ENCODE results near the gene CDRT4.
A peak's percentile ranks its signal among the peaks of the same experiment; 100 is the strongest.

CDRT4 gene

DNA sequence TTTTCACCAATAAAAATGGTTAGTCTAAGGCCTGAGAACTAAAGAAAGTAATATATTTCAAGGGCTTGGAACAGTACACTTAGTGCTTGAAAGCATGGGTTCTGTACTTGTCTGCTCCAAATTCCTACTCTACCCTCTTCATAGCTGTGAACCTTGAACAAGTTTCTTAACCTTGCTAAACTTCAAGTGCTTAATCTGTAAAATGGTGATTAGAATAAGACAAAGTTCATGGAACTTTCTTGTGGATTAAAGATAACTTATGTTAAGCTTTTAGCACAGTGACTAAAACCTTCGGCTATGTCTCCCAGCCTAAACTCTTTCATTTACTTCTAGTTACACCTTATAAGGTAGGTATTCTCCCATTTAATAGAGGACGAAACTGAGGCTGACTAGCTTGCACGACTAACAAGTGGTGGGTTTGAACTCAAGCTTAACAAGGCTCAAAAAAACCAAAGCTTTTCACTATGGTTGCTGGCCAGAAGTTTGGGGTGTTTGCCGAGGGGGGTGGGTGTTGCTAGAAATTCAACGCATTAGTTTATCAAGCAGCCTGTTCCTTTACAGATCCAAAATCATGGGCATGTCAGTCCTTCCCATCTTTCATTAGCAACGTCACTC lies 28.8 kb downstream of the CDRT4 start:
- no peak overlapping the region for H2AFZ ChIP-seq (ENCODE audit: low read depth, low read length)
- TF ChIP-seq EZH2phosphoT487 (IDR thresholded peaks at IDR 0.05; ENCODE audit: low read depth) = no peak
- TF ChIP-seq, protein P1, sequence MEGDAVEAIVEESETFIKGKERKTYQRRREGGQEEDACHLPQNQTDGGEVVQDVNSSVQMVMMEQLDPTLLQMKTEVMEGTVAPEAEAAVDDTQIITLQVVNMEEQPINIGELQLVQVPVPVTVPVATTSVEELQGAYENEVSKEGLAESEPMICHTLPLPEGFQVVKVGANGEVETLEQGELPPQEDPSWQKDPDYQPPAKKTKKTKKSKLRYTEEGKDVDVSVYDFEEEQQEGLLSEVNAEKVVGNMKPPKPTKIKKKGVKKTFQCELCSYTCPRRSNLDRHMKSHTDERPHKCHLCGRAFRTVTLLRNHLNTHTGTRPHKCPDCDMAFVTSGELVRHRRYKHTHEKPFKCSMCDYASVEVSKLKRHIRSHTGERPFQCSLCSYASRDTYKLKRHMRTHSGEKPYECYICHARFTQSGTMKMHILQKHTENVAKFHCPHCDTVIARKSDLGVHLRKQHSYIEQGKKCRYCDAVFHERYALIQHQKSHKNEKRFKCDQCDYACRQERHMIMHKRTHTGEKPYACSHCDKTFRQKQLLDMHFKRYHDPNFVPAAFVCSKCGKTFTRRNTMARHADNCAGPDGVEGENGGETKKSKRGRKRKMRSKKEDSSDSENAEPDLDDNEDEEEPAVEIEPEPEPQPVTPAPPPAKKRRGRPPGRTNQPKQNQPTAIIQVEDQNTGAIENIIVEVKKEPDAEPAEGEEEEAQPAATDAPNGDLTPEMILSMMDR (IDR thresholded peaks at IDR 0.05; ENCODE audit: low read depth, low read length) = no peak
- H3K9ac ChIP-seq (ENCODE audit: low read length) = no peak overlapping the region
- H3K9me3 ChIP-seq (ENCODE audit: insufficient read depth, low read length) = no peaks in the 10 kb centered on the region
- no peak overlapping the region for H3K4me3 ChIP-seq (ENCODE audit: low read length)
- H3K27me3 ChIP-seq (ENCODE audit: low read depth, low read length) = no peaks in the 10 kb centered on the region
- H3K79me2 ChIP-seq (ENCODE audit: low read length) = no peaks in the 10 kb centered on the region
- H3K36me3 ChIP-seq (replicated peaks; ENCODE audit: low read depth, low read length) = peaks cover 8% of the 10 kb centered on the region
- H3K27ac ChIP-seq (ENCODE audit: low read length) = no peak overlapping the region
- H3K4me2 ChIP-seq (ENCODE audit: low read length) = no peak overlapping the region
- no peaks in the 10 kb centered on the region for H4K20me1 ChIP-seq (ENCODE audit: insufficient read depth, low read length)
- H3K4me1 ChIP-seq (ENCODE audit: low read length) = peaks cover 6% of the 10 kb centered on the region; the same call in 1 of the 2 replicates

DNA sequence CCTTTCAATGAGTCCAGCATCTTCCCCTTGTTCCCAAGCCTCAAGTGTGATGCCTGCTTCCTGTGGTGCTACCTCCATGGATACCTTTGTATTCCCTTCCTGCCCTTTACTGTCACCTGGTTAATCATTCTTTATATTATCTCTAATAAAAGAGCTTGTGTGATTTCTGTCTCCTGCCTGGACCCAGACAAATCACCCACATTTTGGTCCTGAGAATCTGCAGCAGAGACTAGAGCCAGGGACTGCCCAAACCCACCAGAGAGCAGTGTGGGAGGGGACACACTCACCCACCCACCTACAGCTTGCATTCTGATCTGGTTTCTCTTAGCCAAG lies 30.2 kb downstream of the CDRT4 start:
- peaks cover 8% of the 10 kb centered on the region for H3K36me3 ChIP-seq (replicated peaks; ENCODE audit: low read depth, low read length)
- no peak overlapping the region for H3K4me2 ChIP-seq (ENCODE audit: low read length)
- no peaks in the 10 kb centered on the region for H3K79me2 ChIP-seq (ENCODE audit: low read length)
- H3K9me3 ChIP-seq (ENCODE audit: insufficient read depth, low read length) = no peaks in the 10 kb centered on the region
- H2AFZ ChIP-seq (ENCODE audit: low read depth, low read length) = no peak overlapping the region
- no peak overlapping the region for H3K27ac ChIP-seq (ENCODE audit: low read length)
- no peak overlapping the region for H3K9ac ChIP-seq (ENCODE audit: low read length)
- no peak overlapping the region for H3K4me3 ChIP-seq (ENCODE audit: low read length)
- peaks cover 6% of the 10 kb centered on the region; the same call in 1 of the 2 replicates for H3K4me1 ChIP-seq (ENCODE audit: low read length)
- no peaks in the 10 kb centered on the region for H3K27me3 ChIP-seq (ENCODE audit: low read depth, low read length)
- no peaks in the 10 kb centered on the region for H4K20me1 ChIP-seq (ENCODE audit: insufficient read depth, low read length)
- TF ChIP-seq EZH2phosphoT487 (IDR thresholded peaks at IDR 0.05; ENCODE audit: low read depth) = no peak
- TF ChIP-seq, protein P1 (IDR thresholded peaks at IDR 0.05; ENCODE audit: low read depth, low read length) = no peak

DNA sequence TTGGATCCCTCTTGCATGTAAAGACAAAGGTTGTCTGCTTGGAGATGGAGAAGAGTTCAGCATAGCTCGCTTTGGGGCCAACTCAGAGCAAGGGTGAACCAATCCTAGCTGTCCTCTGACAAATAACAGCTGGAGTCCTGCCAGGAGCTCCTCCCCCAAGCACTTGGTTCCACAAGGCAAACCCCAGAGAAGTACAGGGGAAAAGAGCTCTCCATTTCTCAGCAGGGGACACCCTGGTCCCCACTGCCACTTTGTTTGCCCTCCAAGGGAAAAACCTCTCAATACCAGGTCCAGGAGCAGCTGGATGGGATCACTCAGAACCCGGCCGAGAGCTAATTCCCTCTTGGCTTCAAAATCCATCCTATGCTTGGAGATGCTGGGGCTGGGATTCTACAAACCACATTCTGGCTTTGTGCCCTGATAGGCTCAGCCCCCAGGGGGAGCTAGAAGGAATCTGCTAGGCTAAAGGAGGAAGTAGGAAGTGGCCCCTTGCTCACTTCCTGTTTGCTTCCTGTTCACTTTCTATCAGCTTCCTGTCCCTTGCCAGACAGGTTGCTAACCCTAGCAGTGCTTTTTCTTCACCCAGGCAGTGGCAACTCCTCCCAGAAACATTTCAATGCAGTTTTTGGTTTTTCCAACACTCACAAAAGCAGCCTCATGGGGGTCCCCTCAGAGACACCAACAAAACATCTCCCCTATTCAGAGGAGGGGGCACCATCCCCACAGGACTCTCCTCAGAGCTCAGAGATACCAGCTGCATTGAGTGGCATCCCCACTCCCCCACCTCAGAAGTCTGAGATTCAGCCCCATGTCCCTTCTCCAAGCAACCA lies 30.7 kb downstream of the CDRT4 start:
- Histone ChIP-seq H3K4me2 (ENCODE audit: low read length) (no peak overlapping the region), H2AFZ (ENCODE audit: low read depth, low read length) (0 out of 2 replicates have a peak overlapping the region, but pooled peaks have one; percentile 45)

DNA sequence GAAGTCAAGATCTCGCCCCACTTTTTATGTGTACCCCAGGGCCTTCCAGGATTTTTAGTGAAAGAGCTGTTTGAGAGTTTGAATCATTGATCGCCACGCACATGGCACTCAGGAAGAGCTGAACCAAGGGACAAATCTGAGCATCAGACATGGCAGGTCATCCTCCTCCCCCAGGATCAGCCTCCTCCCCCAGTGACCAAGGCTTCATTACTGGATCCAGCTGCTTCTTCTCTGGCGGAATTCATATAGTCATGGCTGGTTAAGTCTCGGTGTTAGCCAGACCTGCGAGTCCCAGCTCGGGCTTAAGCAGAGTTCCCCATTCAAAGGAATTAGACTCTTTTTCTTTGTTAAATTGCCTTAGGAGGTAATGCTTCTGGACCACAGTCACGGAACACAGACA lies 32.5 kb downstream of the CDRT4 start:
- Histone ChIP-seq H3K4me3 (ENCODE audit: low read length) (no peak overlapping the region), H3K9ac (ENCODE audit: low read length) (no peak overlapping the region), H4K20me1 (ENCODE audit: insufficient read depth, low read length) (no peaks in the 10 kb centered on the region), H3K36me3 (replicated peaks; ENCODE audit: low read depth, low read length) (peaks cover 8% of the 10 kb centered on the region), H3K79me2 (ENCODE audit: low read length) (no peaks in the 10 kb centered on the region), H2AFZ (ENCODE audit: low read depth, low read length) (no peak overlapping the region), H3K9me3 (ENCODE audit: insufficient read depth, low read length) (no peaks in the 10 kb centered on the region), H3K27me3 (ENCODE audit: low read depth, low read length) (no peaks in the 10 kb centered on the region), H3K4me2 (ENCODE audit: low read length) (no peak overlapping the region), H3K27ac (ENCODE audit: low read length) (no peak overlapping the region), H3K4me1 (ENCODE audit: low read length) (peaks cover 6% of the 10 kb centered on the region; the same call in 1 of the 2 replicates)
- TF ChIP-seq, protein P1 (IDR thresholded peaks at IDR 0.05; ENCODE audit: low read depth, low read length) = no peak
- TF ChIP-seq EZH2phosphoT487 (IDR thresholded peaks at IDR 0.05; ENCODE audit: low read depth) = no peak

More for the DNA sequence above, 30.7 kb downstream of the CDRT4 start:
- H3K27ac ChIP-seq (ENCODE audit: low read length) = no peak overlapping the region
- TF ChIP-seq, protein P1 (IDR thresholded peaks at IDR 0.05; ENCODE audit: low read depth, low read length) = peak; percentile 33
- no peak for TF ChIP-seq EZH2phosphoT487 (IDR thresholded peaks at IDR 0.05; ENCODE audit: low read depth)
- H3K4me3 ChIP-seq (ENCODE audit: low read length) = no peak overlapping the region
- H3K4me1 ChIP-seq (ENCODE audit: low read length) = peaks cover 6% of the 10 kb centered on the region; the same call in 1 of the 2 replicates
- no peaks in the 10 kb centered on the region for H3K9me3 ChIP-seq (ENCODE audit: insufficient read depth, low read length)
- no peaks in the 10 kb centered on the region for H3K79me2 ChIP-seq (ENCODE audit: low read length)
- no peaks in the 10 kb centered on the region for H3K27me3 ChIP-seq (ENCODE audit: low read depth, low read length)
- H3K9ac ChIP-seq (ENCODE audit: low read length) = no peak overlapping the region
- peaks cover 8% of the 10 kb centered on the region for H3K36me3 ChIP-seq (replicated peaks; ENCODE audit: low read depth, low read length)
- no peaks in the 10 kb centered on the region for H4K20me1 ChIP-seq (ENCODE audit: insufficient read depth, low read length)
